ENCODE data around the gene PSTPIP2. TPM values are rescaled to one million over a fixed set of nuclear protein-coding genes. Genes with fewer than 3 reads are reported as not detected.

The PSTPIP2 gene
- total RNA-seq, 1 experiment from 2014 or later = not detected

DNA sequence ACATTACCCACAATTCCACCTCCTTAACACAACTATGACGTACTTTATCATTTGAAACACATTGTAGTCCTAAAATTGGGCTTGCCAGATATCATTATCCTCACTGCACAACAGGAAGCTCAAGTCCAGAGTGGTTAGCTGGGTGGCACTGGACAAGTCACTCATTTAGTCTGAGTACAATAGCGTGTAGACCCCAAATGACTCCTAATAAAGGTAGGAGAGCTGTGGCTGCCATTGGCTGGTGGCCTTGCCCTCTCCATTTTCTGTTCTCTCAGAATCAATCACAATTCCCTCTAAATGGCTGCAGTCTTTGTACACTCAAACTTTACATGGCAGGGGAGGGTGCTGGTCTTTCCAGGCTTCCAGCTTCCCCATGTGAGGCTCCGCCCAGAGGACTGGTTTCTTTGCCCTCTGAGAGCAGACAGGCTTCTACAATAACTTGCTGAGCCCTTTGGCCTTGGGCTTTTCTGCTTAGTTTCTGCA lies 11.7 kb downstream of the PSTPIP2 start:
- no peaks in the 10 kb centered on the region for H3K79me2 ChIP-seq (ENCODE audit: low read depth)
- ChIA-PET CTCF (no interaction called here), POLR2A (ENCODE audit: unreplicated experiment) (no interaction called here)
- no TSS peak for BruUV-seq (replicated peaks)
- no peaks in the 10 kb centered on the region for H4K20me1 ChIP-seq (ENCODE audit: insufficient read depth)
- TF ChIP-seq EZH2 (IDR thresholded peaks at IDR 0.05; ENCODE audit: low read depth) = no peak
- H3K9me2 ChIP-seq (ENCODE audit: insufficient read depth) = no peaks in the 10 kb centered on the region
- no peaks in the 10 kb centered on the region for H3K36me3 ChIP-seq (ENCODE audit: low read depth)
- H2AFZ ChIP-seq = no peak overlapping the region
- H3K4me1 ChIP-seq (replicated peaks; ENCODE audit: insufficient read depth) = no peaks in the 10 kb centered on the region
- H3K4me2 ChIP-seq = no peak overlapping the region
- no peaks in the 10 kb centered on the region for H3K9me3 ChIP-seq (ENCODE audit: insufficient read depth, low read depth)
- no peaks in the 10 kb centered on the region for H3F3A ChIP-seq (ENCODE audit: insufficient read depth, low read depth)
- DNase-seq = no peak
- no peaks in the 10 kb centered on the region for H3K27me3 ChIP-seq (ENCODE audit: insufficient read depth, low read depth)
- H3K27ac ChIP-seq = no peak overlapping the region
- H3K4me3 ChIP-seq = no peak overlapping the region
- intact Hi-C loops (cut with micrococcal nuclease; ENCODE audit: unreplicated experiment) = no loop called here

DNA sequence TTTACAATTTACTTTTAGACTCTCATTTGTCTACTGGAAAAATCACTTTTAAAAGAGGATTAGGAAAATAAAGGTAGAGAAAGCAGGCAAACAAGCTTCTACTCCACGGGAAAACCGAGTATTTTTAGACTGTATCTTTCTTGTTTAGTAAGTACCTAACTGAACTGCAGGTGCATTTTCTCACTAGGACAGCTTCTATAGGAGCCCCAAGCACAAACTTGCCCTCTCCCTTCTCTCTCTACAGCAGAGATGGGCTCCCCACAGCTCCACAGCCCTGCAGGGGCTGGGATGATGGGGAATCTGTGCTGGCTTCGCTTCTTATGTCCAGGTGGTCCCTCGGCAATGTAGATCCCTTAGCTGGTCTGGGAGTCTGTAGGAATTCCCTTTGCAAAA lies 16.2 kb downstream of the PSTPIP2 start:
- intact Hi-C loops (cut with micrococcal nuclease; ENCODE audit: unreplicated experiment) = no loop called here
- POLR2A ChIA-PET (ENCODE audit: unreplicated experiment) = no interaction called here
- CTCF ChIA-PET = no interaction called here
- no peaks in the 10 kb centered on the region for H3K27me3 ChIP-seq (ENCODE audit: insufficient read depth, low read depth)
- H4K20me1 ChIP-seq (ENCODE audit: insufficient read depth) = no peaks in the 10 kb centered on the region
- H3K4me2 ChIP-seq = no peak overlapping the region
- no peaks in the 10 kb centered on the region for H3K9me2 ChIP-seq (ENCODE audit: insufficient read depth)
- no peaks in the 10 kb centered on the region for H3K4me1 ChIP-seq (replicated peaks; ENCODE audit: insufficient read depth)
- H3K79me2 ChIP-seq (ENCODE audit: low read depth) = no peaks in the 10 kb centered on the region
- no peak overlapping the region for H2AFZ ChIP-seq
- H3K4me3 ChIP-seq = no peak overlapping the region
- TF ChIP-seq EZH2 (IDR thresholded peaks at IDR 0.05; ENCODE audit: low read depth) = no peak
- TF ChIP-seq, protein P1, sequence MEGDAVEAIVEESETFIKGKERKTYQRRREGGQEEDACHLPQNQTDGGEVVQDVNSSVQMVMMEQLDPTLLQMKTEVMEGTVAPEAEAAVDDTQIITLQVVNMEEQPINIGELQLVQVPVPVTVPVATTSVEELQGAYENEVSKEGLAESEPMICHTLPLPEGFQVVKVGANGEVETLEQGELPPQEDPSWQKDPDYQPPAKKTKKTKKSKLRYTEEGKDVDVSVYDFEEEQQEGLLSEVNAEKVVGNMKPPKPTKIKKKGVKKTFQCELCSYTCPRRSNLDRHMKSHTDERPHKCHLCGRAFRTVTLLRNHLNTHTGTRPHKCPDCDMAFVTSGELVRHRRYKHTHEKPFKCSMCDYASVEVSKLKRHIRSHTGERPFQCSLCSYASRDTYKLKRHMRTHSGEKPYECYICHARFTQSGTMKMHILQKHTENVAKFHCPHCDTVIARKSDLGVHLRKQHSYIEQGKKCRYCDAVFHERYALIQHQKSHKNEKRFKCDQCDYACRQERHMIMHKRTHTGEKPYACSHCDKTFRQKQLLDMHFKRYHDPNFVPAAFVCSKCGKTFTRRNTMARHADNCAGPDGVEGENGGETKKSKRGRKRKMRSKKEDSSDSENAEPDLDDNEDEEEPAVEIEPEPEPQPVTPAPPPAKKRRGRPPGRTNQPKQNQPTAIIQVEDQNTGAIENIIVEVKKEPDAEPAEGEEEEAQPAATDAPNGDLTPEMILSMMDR (conservative IDR thresholded peaks at IDR 0.05) = no peak
- H3K36me3 ChIP-seq (ENCODE audit: low read depth) = no peaks in the 10 kb centered on the region
- no TSS peak for BruUV-seq (replicated peaks)
- H3K9me3 ChIP-seq (ENCODE audit: insufficient read depth, low read depth) = no peaks in the 10 kb centered on the region
- H3F3A ChIP-seq (ENCODE audit: insufficient read depth, low read depth) = no peaks in the 10 kb centered on the region
- no peak for DNase-seq
- H3K27ac ChIP-seq = no peak overlapping the region

DNA sequence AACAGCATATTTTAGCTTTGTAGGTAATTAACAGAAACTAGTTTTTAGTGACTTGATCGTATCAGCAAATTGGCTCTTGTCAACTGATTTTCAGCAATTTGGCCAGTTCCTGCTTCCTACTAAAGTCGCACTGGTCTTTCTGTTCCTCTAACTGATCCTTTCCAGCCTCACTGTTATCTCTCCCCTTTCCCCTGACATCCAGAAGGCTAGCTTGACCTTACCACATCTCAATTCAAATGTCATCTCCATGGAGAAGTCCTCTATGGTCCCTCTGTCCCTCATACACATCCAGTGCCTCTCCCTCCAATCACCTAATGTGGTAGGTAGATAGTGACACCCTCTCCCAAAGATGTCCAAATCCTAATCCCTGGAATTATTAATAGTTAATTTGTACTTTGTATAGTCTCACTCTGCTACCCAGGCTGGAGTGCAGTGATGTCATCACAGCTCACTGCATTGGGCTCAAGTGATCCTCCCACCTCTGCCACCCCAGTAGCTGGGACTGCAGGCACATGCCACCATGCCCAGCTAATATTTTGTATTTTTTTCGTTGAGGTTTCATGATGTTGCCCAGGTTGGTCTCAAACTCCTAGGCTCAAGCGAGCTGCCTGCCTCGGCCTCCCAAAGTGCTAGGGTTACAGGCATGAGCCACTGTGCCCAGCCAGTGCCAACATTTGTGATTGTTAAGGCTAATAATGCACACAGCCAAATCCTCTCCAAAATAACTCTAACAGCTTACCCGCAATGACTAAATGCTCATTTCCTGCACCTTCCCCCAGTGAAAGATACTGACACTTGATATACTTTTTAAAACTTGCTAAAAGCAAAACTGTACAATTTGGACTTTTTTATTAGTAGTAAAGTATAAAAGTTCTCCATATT lies 16.9 kb downstream of the PSTPIP2 start:
- H3K27me3 ChIP-seq (ENCODE audit: insufficient read depth, low read depth) = no peaks in the 10 kb centered on the region
- no TSS peak for BruUV-seq (replicated peaks)
- H3K4me2 ChIP-seq = no peak overlapping the region
- H3K4me3 ChIP-seq = no peak overlapping the region
- no peaks in the 10 kb centered on the region for H3K9me2 ChIP-seq (ENCODE audit: insufficient read depth)
- no peak for DNase-seq
- no peak overlapping the region for H2AFZ ChIP-seq
- no peaks in the 10 kb centered on the region for H4K20me1 ChIP-seq (ENCODE audit: insufficient read depth)
- no peaks in the 10 kb centered on the region for H3F3A ChIP-seq (ENCODE audit: insufficient read depth, low read depth)
- H3K79me2 ChIP-seq (ENCODE audit: low read depth) = no peaks in the 10 kb centered on the region
- H3K36me3 ChIP-seq (ENCODE audit: low read depth) = no peaks in the 10 kb centered on the region
- H3K9me3 ChIP-seq (ENCODE audit: insufficient read depth, low read depth) = no peaks in the 10 kb centered on the region
- ChIA-PET POLR2A (ENCODE audit: unreplicated experiment) (no interaction called here), CTCF (no interaction called here)
- H3K27ac ChIP-seq = no peak overlapping the region
- TF ChIP-seq EZH2 (IDR thresholded peaks at IDR 0.05; ENCODE audit: low read depth) = no peak
- TF ChIP-seq, protein P1 (conservative IDR thresholded peaks at IDR 0.05) = no peak
- H3K4me1 ChIP-seq (replicated peaks; ENCODE audit: insufficient read depth) = no peaks in the 10 kb centered on the region
- intact Hi-C loops (cut with micrococcal nuclease; ENCODE audit: unreplicated experiment) = no loop called here

Data from PC-9 (cell line).